Stimulated activated CD8-positive, alpha-beta memory T cell treated with anti-CD3 and anti-CD28 coated beads, Interleukin-15, amount 100 ng/mL, for 4 hours (primary cell): ENCODE data around the gene KIF1A.

ENCODE experiments used
- DNase-seq, 2 donors: peaks; one replicate each; pipeline ENCODE4 v3.0.0-alpha.2; 2020; ENCODE audit warnings: low read depth in 2 of 2

Gene KIF1A

DNA sequence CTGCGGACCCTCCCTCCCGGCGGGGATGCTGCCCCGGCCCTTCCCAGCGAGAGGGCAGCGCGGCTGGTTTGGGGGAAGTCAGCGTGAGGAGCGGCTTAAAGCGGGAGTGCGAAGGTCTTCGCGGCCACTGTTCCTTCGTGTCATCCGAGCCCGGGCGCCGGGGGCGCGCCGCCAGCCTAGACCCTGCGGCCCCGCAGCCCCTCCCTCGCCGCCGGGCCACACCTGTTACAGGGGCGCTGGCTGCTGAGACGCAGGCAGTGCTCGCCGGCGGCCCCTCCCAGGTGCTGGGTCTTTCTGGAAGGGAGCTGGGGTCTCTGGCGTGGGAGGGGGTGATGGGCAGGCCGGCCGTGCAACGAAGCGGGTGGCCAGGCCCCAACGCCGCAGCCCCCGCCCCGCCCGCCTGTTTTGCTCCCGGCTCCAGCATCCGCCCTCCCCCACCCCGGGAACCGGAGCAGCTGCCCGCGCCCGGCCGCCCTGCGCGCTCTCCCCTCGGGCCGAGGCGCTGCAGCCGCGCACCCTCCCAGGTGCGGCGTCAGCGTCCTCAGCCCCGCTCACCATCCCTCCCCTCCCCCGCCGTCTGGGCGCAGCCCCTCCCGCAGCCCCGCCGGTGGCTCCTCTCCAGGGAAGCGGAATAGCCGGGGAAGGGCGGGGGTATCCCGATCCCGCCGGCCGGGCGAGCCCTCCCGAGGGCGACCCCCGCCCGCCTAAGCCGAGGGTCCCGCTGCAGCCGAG lies 727 bp downstream of the KIF1A start:
- no peak for DNase-seq

- no peak for DNase-seq
Observed at GRCh38 chr2:240818293-240819125, 1.5 kb downstream of the KIF1A start.

DNA sequence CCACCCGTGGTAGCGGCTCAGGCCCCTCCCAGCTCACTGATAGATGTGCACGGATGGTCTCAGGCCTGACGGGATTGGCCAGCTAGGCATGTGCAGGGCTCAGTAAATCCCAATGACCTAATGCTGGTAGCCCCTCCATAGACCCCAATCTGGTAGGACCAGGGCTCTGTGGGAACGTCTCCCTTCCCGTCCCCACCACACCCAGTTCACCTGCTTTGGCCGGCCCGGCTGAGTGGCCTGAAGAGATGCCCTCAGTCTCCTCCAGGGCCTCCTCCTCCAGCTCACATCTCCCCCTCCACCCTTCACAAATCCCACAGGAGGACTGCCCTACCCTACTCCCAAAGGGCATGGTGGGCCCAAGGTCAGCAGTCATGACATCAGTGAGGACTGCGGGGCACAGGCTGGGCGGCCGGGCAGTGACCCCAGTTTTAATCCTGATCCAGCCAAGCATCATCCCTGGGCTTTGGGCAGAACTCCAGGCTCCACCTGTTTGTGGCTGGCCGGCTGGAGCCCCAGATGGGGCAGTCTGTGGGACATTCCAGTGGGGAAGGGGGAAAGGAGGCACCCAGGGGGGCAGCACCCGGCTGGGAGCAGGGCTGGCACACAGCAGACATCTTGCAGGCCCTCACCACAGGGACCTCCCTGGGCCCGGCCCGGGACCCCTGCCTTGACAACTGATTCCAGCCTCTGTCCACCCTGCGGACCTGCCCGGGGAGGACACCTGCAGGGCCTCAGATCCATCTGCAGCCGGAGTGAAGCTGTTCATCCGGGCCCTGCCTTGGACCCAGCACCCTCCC lies 2.3 kb downstream of the KIF1A start:
- no peak for DNase-seq

DNA sequence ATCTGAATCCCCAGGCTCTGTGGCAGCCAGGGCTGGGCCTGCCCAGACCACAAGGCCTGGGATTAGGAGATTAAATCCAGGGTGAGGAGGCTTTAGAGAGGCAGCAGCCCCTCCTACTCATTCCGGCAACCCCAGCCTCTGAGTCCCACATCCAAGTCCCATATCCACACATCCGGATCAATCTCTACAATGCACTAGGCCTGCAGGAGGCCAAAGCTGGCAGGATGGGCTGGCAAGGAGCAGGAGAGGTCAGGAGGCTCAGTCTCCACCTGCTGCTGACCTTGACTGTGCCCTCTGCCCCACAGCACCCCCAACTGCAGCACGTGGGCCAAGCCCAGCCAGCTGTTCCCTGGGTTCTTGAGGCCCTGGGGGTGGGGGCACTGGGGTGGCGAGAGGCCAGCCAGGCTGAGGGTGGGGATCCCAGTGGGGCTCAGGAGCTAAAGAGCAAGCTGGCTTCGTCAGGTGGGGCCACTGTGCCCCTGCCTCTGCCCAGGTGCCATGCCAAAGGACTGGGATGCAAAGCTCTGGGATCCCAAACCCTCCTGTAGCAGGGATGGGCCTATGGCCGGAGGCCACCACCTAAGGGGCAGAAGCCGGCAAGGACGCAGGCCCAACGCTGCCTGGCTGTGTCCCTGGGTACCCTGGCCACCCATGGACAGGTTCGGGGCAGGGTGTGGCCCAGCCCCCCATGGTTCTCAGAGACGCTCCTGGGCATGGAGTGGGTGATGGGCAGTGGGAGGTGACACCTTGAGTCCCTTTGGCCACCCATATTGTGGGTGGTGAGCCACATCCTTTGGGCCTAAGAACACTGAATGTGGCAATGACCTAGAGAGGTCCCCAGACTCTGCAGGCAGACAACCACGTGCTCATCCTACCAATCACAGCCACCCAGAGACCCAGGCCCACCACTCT lies 3.2 kb downstream of the KIF1A start:
- DNase-seq: no peak

GRCh38 chr2:240815761-240816583 lies 4.0 kb downstream of the KIF1A start:
- no peak for DNase-seq

DNA sequence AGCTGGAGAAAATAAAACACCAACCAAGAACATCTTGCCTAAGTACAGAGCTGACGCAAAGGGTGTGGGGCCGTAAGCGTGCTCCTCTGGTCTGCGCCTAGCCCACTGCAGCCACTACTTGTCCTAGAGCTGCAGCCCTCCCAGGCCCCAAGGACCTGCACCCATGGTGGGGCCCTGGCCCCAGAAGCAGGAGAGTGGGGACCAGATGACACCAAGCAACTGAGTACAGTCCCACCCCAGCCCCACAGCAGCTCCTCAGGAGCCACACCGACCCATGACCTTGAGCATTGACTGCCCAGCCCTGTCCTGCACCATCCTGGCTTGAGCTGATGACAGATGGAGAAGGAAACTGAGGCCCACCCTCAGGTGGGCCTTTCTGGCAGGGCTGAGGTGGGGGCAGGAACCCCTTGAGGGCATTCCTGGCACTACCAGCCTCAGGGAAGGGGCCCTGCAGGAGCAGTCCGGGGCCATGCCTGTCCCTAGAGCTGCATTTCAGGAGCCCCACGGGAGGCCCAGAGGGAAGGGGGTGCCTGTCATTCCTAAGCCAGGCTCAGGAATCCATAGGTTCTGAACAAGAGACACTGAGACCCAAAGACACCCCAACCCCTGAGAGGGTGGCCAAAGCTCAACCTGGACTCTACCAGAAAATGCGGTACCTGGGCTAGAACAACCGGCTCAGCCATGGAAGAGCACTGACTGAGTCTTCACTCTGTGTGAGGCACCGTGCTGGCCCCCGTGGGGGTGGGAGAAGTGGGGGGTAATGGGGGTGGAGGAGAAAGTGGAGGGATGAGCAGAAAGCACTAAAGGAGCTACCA lies 4.9 kb downstream of the KIF1A start:
- DNase-seq: no peak

GRCh38 chr2:240814280-240814679 lies 5.7 kb downstream of the KIF1A start:
- DNase-seq: no peak

- DNase-seq: no peak
Observed at GRCh38 chr2:240813231-240813921, 6.6 kb downstream of the KIF1A start.

DNA sequence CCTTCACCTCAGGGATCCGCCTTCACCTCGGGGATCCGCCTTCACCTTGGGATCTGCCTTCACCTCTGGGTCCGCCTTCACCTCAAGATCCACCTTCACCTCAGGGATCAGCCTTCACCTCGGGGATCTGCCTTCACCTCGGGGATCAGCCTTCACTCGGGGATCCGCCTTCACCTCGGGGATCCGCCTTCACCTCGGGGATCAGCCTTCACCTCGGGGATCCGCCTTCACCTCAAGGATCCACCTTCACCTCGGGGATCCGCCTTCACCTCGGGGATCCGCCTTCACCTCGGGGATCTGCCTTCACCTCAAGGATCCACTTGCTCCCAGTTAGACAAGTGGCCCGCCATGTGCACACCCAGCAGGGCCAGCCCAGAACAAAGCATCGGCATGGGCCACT lies 7.3 kb downstream of the KIF1A start:
- no peak for DNase-seq

GRCh38 chr2:240812301-240812680 lies 7.7 kb downstream of the KIF1A start:
- DNase-seq: no peak

- no peak for DNase-seq
Observed at GRCh38 chr2:240811346-240812300, 8.4 kb downstream of the KIF1A start.

DNA sequence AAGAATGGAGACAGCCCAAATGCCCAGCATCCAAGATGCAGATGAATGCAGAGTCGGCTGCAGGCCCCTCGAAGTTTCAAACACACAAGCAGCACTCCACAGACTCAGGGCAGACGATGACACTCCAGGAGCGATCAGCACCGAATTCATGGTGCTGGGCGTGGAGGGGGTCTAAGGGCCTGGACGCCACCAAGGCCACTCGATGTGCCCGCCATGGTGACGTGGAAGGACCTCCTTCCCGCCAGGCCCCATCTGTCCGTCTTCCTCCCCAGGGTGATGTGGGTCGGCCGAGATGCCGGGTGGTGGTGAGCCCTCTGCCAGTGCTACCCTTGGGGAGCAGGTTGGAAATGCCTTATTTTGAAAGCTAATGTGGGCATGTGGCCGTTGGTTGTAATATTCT lies 9.4 kb downstream of the KIF1A start:
- no peak for DNase-seq

- DNase-seq: no peak
Observed at GRCh38 chr2:240810199-240810598, 9.8 kb downstream of the KIF1A start.

DNA sequence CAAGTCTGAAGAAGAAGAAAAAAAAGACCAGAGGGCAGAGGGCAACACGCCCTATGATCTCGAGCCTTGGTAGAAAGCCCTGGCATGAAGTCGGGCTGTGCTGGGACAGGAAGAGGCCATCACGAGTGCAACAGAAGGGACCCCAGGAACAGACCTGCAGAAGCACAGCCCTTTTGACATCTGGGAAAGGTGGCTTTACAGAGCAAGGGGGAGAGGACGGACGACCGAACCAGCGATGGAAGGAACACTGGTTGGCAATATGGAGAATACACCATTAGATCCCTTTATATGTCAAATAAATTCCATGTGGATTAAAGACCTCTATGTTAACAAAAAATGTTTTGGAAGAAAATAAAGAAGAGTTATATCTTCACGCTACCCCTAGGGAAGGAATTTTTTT lies 10.7 kb downstream of the KIF1A start:
- DNase-seq: no peak

DNA sequence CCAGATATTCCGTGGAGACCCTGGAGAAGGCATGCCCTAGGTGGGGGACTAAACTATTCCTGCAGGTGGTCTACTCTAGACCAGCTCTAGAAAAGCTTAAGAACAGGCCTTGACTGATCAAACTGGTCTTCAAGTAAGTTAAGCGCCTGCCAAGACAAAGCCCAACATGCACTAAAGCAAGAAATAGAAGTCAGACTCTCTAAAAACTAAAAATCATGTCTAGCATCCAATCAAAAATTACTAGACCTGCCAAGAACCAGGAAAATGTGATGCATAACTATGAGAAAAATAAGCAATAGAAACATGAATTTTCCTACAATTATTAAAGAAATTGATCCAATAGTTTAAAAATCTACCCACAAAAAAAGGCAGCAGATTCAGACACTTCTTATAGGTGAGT lies 13.6 kb downstream of the KIF1A start:
- no peak for DNase-seq

DNA sequence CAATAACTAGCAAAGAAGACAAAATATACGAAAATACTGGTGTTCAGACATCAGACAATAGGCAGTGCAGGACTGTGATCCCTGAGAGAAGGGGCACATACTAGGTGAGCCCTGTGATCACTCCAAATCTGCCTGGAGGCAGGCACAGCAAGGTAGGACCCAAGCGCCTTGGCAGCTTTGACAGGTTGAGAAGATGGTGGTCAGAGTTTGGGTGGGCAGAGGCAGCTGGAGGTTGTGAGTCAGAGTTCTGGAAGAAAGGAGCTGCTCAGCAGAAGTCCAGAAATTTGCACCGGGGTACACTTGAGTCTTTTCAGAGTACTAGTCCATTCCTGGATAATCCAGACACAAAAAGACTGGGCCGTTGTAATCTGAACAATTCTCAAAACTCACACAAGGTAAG lies 14.0 kb downstream of the KIF1A start:
- DNase-seq: no peak

- no peak for DNase-seq
Observed at GRCh38 chr2:240803191-240803590, 16.8 kb downstream of the KIF1A start.
